GM12878 (cell line): Measurements from ENCODE around the gene CMSS1.

Source experiments
- ATF3 ChIP-seq: IDR thresholded peaks from 2 replicates; pipeline ENCODE4 v1.6.1; 2011; ENCODE audit warnings: low read depth, mild to moderate bottlenecking, low read length, moderate library complexity, borderline replicate concordance; ENCODE audit errors: extremely low read depth
- CTCF ChIP-seq, 3 experiments: IDR thresholded peaks in 2 of 3; conservative IDR thresholded peaks in 1 of 3; 2 replicates each; pipeline ENCODE4 v1.5.1; 2011; ENCODE audit warnings: low read depth in 3 of 3, low read length in 3 of 3, mild to moderate bottlenecking in 3 of 3, control low read depth in 2 of 3, moderate library complexity in 2 of 3, inconsistent platforms in 1 of 3, mixed read lengths in 1 of 3; ENCODE audit not compliant: control insufficient read depth in 2 of 3, insufficient read depth in 1 of 3; ENCODE audit errors: extremely low read depth in 1 of 3
- EGR1 ChIP-seq, 2 experiments: IDR thresholded peaks; 1 replicate in 1 of 2; 2 replicates in 1 of 2; pipeline ENCODE4 v1.6.1; 2011 to 2012; ENCODE audit warnings: low read depth in 2 of 2, low read length in 2 of 2, borderline replicate concordance in 1 of 2, mild to moderate bottlenecking in 1 of 2, moderate library complexity in 1 of 2
- JUNB ChIP-seq: IDR thresholded peaks from 2 replicates; pipeline ENCODE4 v1.6.1; 2016; ENCODE audit warnings: antibody characterized with exemption, mild to moderate bottlenecking
- JUND ChIP-seq: IDR thresholded peaks from 2 replicates; pipeline ENCODE4 v1.6.1; 2012; ENCODE audit warnings: low read depth, mild to moderate bottlenecking, low read length, improper control_type of control experiment, moderate library complexity
- KLF5 ChIP-seq: fragments of 450-650 bp; IDR thresholded peaks from 2 replicates; pipeline ENCODE4 v1.6.1; 2014; ENCODE audit warnings: mild to moderate bottlenecking; ENCODE audit not compliant: partially characterized antibody
- MYB ChIP-seq: fragments of 150-350 bp; IDR thresholded peaks from 2 replicates; pipeline ENCODE4 v1.6.1; 2014; ENCODE audit warnings: mild to moderate bottlenecking, low read depth, low read length, borderline replicate concordance
- POLR2A ChIP-seq: IDR thresholded peaks from 2 replicates; pipeline ENCODE4 v1.6.1; 2011; ENCODE audit warnings: low read depth, mild to moderate bottlenecking, low read length
- SMARCA5 ChIP-seq: fragments of 450-650 bp; IDR thresholded peaks from 2 replicates; pipeline ENCODE4 v1.6.1; 2017; ENCODE audit warnings: mild to moderate bottlenecking
- SRF ChIP-seq, 2 experiments: IDR thresholded peaks; 2 replicates each; pipeline ENCODE4 v1.6.1; 2011; ENCODE audit warnings: low read depth in 2 of 2, low read length in 2 of 2, mild to moderate bottlenecking in 1 of 2, moderate library complexity in 1 of 2
- USF2 ChIP-seq: IDR thresholded peaks from 2 replicates; pipeline ENCODE4 v1.6.1; 2011; ENCODE audit warnings: low read depth, low read length, improper control_type of control experiment, borderline replicate concordance
- ZNF274 ChIP-seq: IDR thresholded peaks from one replicate; pipeline ENCODE4 v1.8.0; 2011; ENCODE audit not compliant: insufficient read length, insufficient read depth
- ZNF592 ChIP-seq: fragments of 450-650 bp; IDR thresholded peaks from 2 replicates; pipeline ENCODE4 v1.6.1; 2017; ENCODE audit warnings: mild to moderate bottlenecking, moderate library complexity

GRCh38 chr3:99974989-99975388 lies 157.3 kb downstream of the CMSS1 start:
- TF ChIP-seq ZNF592: no peak
- no peak for TF ChIP-seq JUNB
- no peak for TF ChIP-seq EGR1 (IDR thresholded peaks at IDR 0.05; ENCODE audit: borderline replicate concordance in 1 of 2, low read depth in 2 of 2, low read length in 2 of 2)
- TF ChIP-seq SMARCA5: no peak
- no peak for TF ChIP-seq JUND
- TF ChIP-seq POLR2A: no peak
- TF ChIP-seq USF2: no peak
- no peak for TF ChIP-seq ZNF274
- no peak for TF ChIP-seq SRF (IDR thresholded peaks at IDR 0.05; ENCODE audit: low read depth in 2 of 2, low read length in 2 of 2)
- TF ChIP-seq CTCF (IDR thresholded peaks at IDR 0.05 in 2 of 3, conservative IDR thresholded peaks at IDR 0.05 in 1 of 3; ENCODE audit: control insufficient read depth in 2 of 3, extremely low read depth in 1 of 3, insufficient read depth in 1 of 3, low read depth in 3 of 3, low read length in 3 of 3): no peak
- no peak for TF ChIP-seq MYB
- no peak for TF ChIP-seq KLF5
- TF ChIP-seq ATF3: no peak
